MCF 10A (cell line): Measurements from ENCODE around the gene MVB12B. TPM values are rescaled to one million over a fixed set of nuclear protein-coding genes. Genes with fewer than 3 reads are reported as not detected.

ENCODE experiments used
- BruUV-seq: library from RNA; stranded (reverse); fragments of 400-500 nt; replicated peaks from 2 replicates; lab custom pipeline; 2021; lab: Mats Ljungman, UMichigan
- CTCF ChIA-PET: fragments of 300-600 bp; sonication (Branson Sonifier 250); formaldehyde crosslinking; extraction: SDS; loops from one replicate; lab custom pipeline; 2021; ENCODE audit warnings: antibody characterized with exemption, inconsistent platforms; lab: Yijun Ruan, JAX
- POLR2A ChIA-PET: fragments of 300-600, 350-650 bp; sonication (Branson Sonifier 250); formaldehyde crosslinking; extraction: SDS; loops from one replicate; lab custom pipeline; 2020; ENCODE audit warnings: antibody characterized with exemption, inconsistent platforms; lab: Yijun Ruan, JAX
- DNase-seq: peaks from one replicate; pipeline ENCODE4 v3.0.0-alpha.2; 2018; ENCODE audit not compliant: unreplicated experiment
- H3K27ac Mint-ChIP-seq: one replicate; pipeline ENCODE4 v1.8.0; 2022; ENCODE audit warnings: mild to moderate bottlenecking, low read depth, mixed read lengths; ENCODE audit not compliant: unreplicated experiment
- H3K27me3 Mint-ChIP-seq: one replicate; pipeline ENCODE4 v1.8.0; 2022; ENCODE audit warnings: mixed read lengths; ENCODE audit not compliant: insufficient read depth, unreplicated experiment
- H3K36me3 Mint-ChIP-seq: one replicate; pipeline ENCODE4 v1.8.0; 2022; ENCODE audit warnings: mild to moderate bottlenecking, moderate library complexity, mixed read lengths; ENCODE audit not compliant: insufficient read depth, unreplicated experiment
- H3K4me1 Mint-ChIP-seq: one replicate; pipeline ENCODE4 v1.8.0; 2022; ENCODE audit warnings: mixed read lengths; ENCODE audit not compliant: insufficient read depth, unreplicated experiment
- H3K4me3 Mint-ChIP-seq: one replicate; pipeline ENCODE4 v1.8.0; 2022; ENCODE audit warnings: mild to moderate bottlenecking, moderate library complexity, mixed read lengths; ENCODE audit not compliant: unreplicated experiment
- H3K9me3 Mint-ChIP-seq: one replicate; pipeline ENCODE4 v1.8.0; 2022; ENCODE audit warnings: mixed read lengths; ENCODE audit not compliant: unreplicated experiment
- intact Hi-C: fragments of 100-400 bp; cut with micrococcal nuclease; formaldehyde crosslinking; loops from 2 replicates; pipeline ENCODE4 v1.14.1; 2022
- total RNA-seq: library from RNA; stranded (reverse); gene quantifications from 2 replicates; pipeline ENCODE4 v1.2.3, GENCODE V29; 2022
- TF ChIP-seq, protein P1 (sequence below): fragments of 200-600 bp; IDR thresholded peaks from one replicate; pipeline ENCODE4 v1.8.0; 2022; ENCODE audit warnings: antibody characterized with exemption, mild to moderate bottlenecking; ENCODE audit not compliant: unreplicated experiment

Gene MVB12B
- total RNA-seq, 1 experiment from 2014 or later, result 5.5 TPM

DNA sequence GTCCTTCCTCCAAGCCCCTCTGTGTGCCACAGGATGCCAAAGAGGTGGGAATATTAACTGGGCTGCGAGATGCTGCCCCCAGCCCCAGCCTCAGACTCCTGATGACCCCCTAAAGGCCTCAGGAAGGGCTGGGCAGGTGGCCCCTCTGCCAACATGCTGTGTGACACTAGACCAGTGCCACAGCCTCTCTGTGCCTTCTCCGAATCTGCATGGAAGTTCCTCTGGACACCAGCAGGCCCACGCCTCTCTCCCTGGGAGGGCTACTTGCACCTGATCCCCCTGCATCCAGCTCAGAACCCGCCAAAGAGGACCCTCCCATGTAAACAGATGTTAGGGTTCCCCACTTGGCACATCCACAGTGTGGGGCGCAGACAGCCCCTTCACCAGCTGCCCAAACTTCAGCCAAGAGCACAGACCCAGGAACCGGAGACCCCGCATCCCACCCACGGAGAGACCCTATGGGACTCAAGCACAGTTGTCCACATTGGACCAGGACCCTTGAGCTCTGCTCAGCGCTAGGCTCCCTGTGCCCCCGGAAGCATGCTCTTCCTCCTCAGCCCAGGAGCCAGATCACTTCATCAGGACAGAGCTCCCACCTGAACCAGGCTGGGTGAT, 195.5 kb downstream of the MVB12B start:
- no peak overlapping the region for H3K27ac Mint-ChIP-seq
- H3K4me3 Mint-ChIP-seq, result no peak overlapping the region
- no peaks in the 10 kb centered on the region for H3K36me3 Mint-ChIP-seq
- H3K4me1 Mint-ChIP-seq, result peaks cover 6% of the 10 kb centered on the region
- intact Hi-C loops, result no loop called here
- H3K27me3 Mint-ChIP-seq, result peaks cover 21% of the 10 kb centered on the region
- BruUV-seq, result no TSS peak
- CTCF ChIA-PET, result interaction anchor here (0.7 to 1.8 kb wide), 2 partner anchors 22 to 30 kb away, joined by 3 to 7 read pairs; no protein-coding TSS in a partner anchor
- no peaks in the 10 kb centered on the region for H3K9me3 Mint-ChIP-seq
- DNase-seq, result no peak
- TF ChIP-seq, protein P1, sequence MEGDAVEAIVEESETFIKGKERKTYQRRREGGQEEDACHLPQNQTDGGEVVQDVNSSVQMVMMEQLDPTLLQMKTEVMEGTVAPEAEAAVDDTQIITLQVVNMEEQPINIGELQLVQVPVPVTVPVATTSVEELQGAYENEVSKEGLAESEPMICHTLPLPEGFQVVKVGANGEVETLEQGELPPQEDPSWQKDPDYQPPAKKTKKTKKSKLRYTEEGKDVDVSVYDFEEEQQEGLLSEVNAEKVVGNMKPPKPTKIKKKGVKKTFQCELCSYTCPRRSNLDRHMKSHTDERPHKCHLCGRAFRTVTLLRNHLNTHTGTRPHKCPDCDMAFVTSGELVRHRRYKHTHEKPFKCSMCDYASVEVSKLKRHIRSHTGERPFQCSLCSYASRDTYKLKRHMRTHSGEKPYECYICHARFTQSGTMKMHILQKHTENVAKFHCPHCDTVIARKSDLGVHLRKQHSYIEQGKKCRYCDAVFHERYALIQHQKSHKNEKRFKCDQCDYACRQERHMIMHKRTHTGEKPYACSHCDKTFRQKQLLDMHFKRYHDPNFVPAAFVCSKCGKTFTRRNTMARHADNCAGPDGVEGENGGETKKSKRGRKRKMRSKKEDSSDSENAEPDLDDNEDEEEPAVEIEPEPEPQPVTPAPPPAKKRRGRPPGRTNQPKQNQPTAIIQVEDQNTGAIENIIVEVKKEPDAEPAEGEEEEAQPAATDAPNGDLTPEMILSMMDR, result no peak
- POLR2A ChIA-PET, result no interaction called here

- CTCF ChIA-PET, result interaction anchor here (1.8 kb wide), 1 partner anchor 23 kb away, joined by 7 read pairs; no protein-coding TSS in a partner anchor
Measured at GRCh38 chr9:126522612-126523356, 196.2 kb downstream of the MVB12B start.

DNA sequence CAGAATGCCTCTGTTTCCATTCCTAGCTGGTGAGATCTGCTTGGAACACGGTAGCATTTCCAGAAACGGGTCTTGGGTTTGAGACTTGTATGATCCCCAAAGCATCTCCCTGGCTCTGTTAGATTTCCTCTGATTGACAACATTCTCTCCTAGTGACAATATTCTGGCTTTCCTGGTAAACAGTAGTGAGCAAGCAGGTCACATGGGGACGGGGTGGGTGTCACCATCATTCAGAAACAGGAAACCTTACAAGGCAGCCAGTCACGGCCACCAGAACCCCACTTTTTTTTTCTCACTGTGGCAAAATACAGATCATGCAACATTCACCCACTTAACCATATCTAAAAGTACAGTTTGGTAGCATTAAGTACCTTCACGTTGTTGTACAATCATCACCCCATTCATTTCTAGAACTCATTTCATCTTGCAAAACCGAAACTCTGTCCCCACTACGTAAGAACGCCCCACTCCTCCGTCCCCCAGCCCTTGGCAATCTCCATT, 197.0 kb downstream of the MVB12B start:
- no peaks in the 10 kb centered on the region for H3K36me3 Mint-ChIP-seq
- no peak overlapping the region for H3K27ac Mint-ChIP-seq
- no peak for DNase-seq
- TF ChIP-seq, protein P1, result no peak
- ChIA-PET CTCF (interaction anchor here (3.3 kb wide), 2 partner anchors 24 to 34 kb away, joined by 10 to 15 read pairs; no protein-coding TSS in a partner anchor), POLR2A (no interaction called here)
- no peak overlapping the region for H3K4me3 Mint-ChIP-seq
- H3K9me3 Mint-ChIP-seq, result no peaks in the 10 kb centered on the region
- peaks cover 21% of the 10 kb centered on the region for H3K27me3 Mint-ChIP-seq
- BruUV-seq, result no TSS peak
- intact Hi-C loops, result no loop called here
- no peaks in the 10 kb centered on the region for H3K4me1 Mint-ChIP-seq

More at GRCh38 chr9:126522612-126523356, 196.2 kb downstream of the MVB12B start:
- TF ChIP-seq, protein P1, result no peak
- intact Hi-C loops, result no loop called here
- POLR2A ChIA-PET, result no interaction called here
- Mint-ChIP-seq H3K4me3 (no peak overlapping the region), H3K4me1 (peaks cover under 1% of the 10 kb centered on the region), H3K36me3 (no peaks in the 10 kb centered on the region), H3K27ac (no peak overlapping the region), H3K27me3 (peaks cover 21% of the 10 kb centered on the region), H3K9me3 (no peaks in the 10 kb centered on the region)
- no TSS peak for BruUV-seq
- DNase-seq, result no peak
